ENCODE measurements around the gene TRPM3.
"Not testable (repeated sequence)": the region's sequence is repeated elsewhere in the genome, so short reads cannot be mapped to it uniquely, and the experiment has no call there.

GRCh38 chr9:70724025-70724424, 397.4 kb downstream of the TRPM3 start:
- TF ChIP-seq, protein P1, sequence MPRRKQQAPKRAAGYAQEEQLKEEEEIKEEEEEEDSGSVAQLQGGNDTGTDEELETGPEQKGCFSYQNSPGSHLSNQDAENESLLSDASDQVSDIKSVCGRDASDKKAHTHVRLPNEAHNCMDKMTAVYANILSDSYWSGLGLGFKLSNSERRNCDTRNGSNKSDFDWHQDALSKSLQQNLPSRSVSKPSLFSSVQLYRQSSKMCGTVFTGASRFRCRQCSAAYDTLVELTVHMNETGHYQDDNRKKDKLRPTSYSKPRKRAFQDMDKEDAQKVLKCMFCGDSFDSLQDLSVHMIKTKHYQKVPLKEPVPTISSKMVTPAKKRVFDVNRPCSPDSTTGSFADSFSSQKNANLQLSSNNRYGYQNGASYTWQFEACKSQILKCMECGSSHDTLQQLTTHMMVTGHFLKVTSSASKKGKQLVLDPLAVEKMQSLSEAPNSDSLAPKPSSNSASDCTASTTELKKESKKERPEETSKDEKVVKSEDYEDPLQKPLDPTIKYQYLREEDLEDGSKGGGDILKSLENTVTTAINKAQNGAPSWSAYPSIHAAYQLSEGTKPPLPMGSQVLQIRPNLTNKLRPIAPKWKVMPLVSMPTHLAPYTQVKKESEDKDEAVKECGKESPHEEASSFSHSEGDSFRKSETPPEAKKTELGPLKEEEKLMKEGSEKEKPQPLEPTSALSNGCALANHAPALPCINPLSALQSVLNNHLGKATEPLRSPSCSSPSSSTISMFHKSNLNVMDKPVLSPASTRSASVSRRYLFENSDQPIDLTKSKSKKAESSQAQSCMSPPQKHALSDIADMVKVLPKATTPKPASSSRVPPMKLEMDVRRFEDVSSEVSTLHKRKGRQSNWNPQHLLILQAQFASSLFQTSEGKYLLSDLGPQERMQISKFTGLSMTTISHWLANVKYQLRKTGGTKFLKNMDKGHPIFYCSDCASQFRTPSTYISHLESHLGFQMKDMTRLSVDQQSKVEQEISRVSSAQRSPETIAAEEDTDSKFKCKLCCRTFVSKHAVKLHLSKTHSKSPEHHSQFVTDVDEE (CRISPR knock-in tag; IDR thresholded peaks at IDR 0.05) = not testable (repeated sequence)
- TF ChIP-seq PATZ1 (CRISPR knock-in tag; IDR thresholded peaks at IDR 0.05; ENCODE audit: borderline replicate concordance); OSR1 (CRISPR knock-in tag; IDR thresholded peaks at IDR 0.05); SNAI2 (CRISPR knock-in tag; IDR thresholded peaks at IDR 0.05); ZC3H10 (CRISPR knock-in tag; IDR thresholded peaks at IDR 0.05); ESRRG (CRISPR knock-in tag; IDR thresholded peaks at IDR 0.05); ZNF565 (CRISPR knock-in tag; conservative IDR thresholded peaks at IDR 0.05; ENCODE audit: low read depth); ZFP30 (CRISPR knock-in tag; IDR thresholded peaks at IDR 0.05); ISL1 (CRISPR knock-in tag; IDR thresholded peaks at IDR 0.05); CREB5 (CRISPR knock-in tag; IDR thresholded peaks at IDR 0.05; ENCODE audit: low read depth); TOX (CRISPR knock-in tag; IDR thresholded peaks at IDR 0.05; ENCODE audit: borderline replicate concordance): not testable (repeated sequence)
- TF ChIP-seq, protein P2, sequence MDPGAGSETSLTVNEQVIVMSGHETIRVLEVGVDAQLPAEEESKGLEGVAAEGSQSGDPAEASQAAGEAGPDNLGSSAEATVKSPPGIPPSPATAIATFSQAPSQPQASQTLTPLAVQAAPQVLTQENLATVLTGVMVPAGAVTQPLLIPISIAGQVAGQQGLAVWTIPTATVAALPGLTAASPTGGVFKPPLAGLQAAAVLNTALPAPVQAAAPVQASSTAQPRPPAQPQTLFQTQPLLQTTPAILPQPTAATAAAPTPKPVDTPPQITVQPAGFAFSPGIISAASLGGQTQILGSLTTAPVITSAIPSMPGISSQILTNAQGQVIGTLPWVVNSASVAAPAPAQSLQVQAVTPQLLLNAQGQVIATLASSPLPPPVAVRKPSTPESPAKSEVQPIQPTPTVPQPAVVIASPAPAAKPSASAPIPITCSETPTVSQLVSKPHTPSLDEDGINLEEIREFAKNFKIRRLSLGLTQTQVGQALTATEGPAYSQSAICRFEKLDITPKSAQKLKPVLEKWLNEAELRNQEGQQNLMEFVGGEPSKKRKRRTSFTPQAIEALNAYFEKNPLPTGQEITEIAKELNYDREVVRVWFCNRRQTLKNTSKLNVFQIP (CRISPR knock-in tag; IDR thresholded peaks at IDR 0.05; ENCODE audit: borderline replicate concordance, low read depth) = not testable (repeated sequence)

All from SK-N-SH treated with all-trans-retinoic acid at 6 μM for 48 hours (cell line).